ENCODE results near the gene NAA25. TPM values are rescaled to one million over a fixed set of nuclear protein-coding genes. Genes with fewer than 3 reads are reported as not detected.
A peak's percentile ranks its signal among the peaks of the same experiment; 100 is the strongest.

The NAA25 gene
- polyA plus RNA-seq, 1 of the 3 experiments (the other 2 are of a cell fraction), result 4.4 TPM

GRCh38 chr12:112116232-112117060 is 7.9 kb upstream of the NAA25 start:
- Histone ChIP-seq H4K20me1 (ENCODE audit: insufficient read depth) (no peaks in the 10 kb centered on the region), H3K36me3 (replicated peaks in 1 of 2; ENCODE audit: control insufficient read depth in 1 of 2, insufficient read depth in 2 of 2, low read length in 1 of 2) (no peaks in the 10 kb centered on the region), H3K27me3 (ENCODE audit: insufficient read depth) (no peaks in the 10 kb centered on the region), H2AFZ (ENCODE audit: low read depth) (peak overlapping the region; percentile 99), H3K4me3 (ENCODE audit: low read depth in 2 of 2, low read length in 1 of 2) (no peak overlapping the region), H3K4me1 (ENCODE audit: control insufficient read depth in 1 of 2, insufficient read depth in 2 of 2, low read depth in 1 of 2, low read length in 1 of 2) (peaks cover 10 to 12% of the 10 kb centered on the region in 2 experiments; a peak in 2 of 4 replicates), H3F3A (replicated peaks; ENCODE audit: insufficient read depth) (peaks cover 11% of the 10 kb centered on the region), H3K9me2 (no peaks in the 10 kb centered on the region), H3K9me3 (no peaks in the 10 kb centered on the region), H3K9ac (0 out of 2 replicates have a peak overlapping the region, but pooled peaks have one; percentile 9), H3K27ac (ENCODE audit: low read depth in 2 of 2, low read length in 1 of 2) (peak overlapping the region; percentile 35 to 74), H3K79me2 (ENCODE audit: insufficient read depth) (no peaks in the 10 kb centered on the region), H3K4me2 (no peak overlapping the region)
- POLR2A ChIA-PET, result interaction anchor here (0.5 to 2.3 kb wide), 4 partner anchors 9 to 268 kb away, joined by 3 to 17 read pairs (median 7); partner anchors contain the start of gene TRAFD1
- TF ChIP-seq GATA2 (CRISPR knock-in tag; IDR thresholded peaks at IDR 0.05) (no peak), POLR2AphosphoS5 (IDR thresholded peaks at IDR 0.05; ENCODE audit: low read depth, low read length) (0 out of 2 replicates have a peak, but pooled peaks have one; percentile 27), FOXJ3 (CRISPR knock-in tag; IDR thresholded peaks at IDR 0.05) (no peak), RXRA (IDR thresholded peaks at IDR 0.05; ENCODE audit: borderline replicate concordance, low read depth) (no peak), EP300 (IDR thresholded peaks at IDR 0.05; ENCODE audit: borderline replicate concordance in 1 of 2, low read depth in 1 of 2, low read length in 1 of 2) (no peak), TEAD4 (IDR thresholded peaks at IDR 0.05; ENCODE audit: borderline replicate concordance, insufficient read depth) (no peak), CHD2 (IDR thresholded peaks at IDR 0.05; ENCODE audit: low read length, partially characterized antibody) (no peak), RAD21 (IDR thresholded peaks at IDR 0.05; ENCODE audit: low read length) (0 out of 2 replicates have a peak, but pooled peaks have one; percentile 7), SMC3 (IDR thresholded peaks at IDR 0.05; ENCODE audit: low read depth, low read length) (no peak), FOSL2 (IDR thresholded peaks at IDR 0.05; ENCODE audit: borderline replicate concordance, low read depth) (no peak), MXI1 (IDR thresholded peaks at IDR 0.05; ENCODE audit: low read depth, low read length) (no peak), NFIC (IDR thresholded peaks at IDR 0.05; ENCODE audit: borderline replicate concordance) (no peak)
- TF ChIP-seq, protein P1, sequence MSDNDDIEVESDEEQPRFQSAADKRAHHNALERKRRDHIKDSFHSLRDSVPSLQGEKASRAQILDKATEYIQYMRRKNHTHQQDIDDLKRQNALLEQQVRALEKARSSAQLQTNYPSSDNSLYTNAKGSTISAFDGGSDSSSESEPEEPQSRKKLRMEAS (IDR thresholded peaks at IDR 0.05; ENCODE audit: low read depth), result no peak
- TF ChIP-seq, protein P2, sequence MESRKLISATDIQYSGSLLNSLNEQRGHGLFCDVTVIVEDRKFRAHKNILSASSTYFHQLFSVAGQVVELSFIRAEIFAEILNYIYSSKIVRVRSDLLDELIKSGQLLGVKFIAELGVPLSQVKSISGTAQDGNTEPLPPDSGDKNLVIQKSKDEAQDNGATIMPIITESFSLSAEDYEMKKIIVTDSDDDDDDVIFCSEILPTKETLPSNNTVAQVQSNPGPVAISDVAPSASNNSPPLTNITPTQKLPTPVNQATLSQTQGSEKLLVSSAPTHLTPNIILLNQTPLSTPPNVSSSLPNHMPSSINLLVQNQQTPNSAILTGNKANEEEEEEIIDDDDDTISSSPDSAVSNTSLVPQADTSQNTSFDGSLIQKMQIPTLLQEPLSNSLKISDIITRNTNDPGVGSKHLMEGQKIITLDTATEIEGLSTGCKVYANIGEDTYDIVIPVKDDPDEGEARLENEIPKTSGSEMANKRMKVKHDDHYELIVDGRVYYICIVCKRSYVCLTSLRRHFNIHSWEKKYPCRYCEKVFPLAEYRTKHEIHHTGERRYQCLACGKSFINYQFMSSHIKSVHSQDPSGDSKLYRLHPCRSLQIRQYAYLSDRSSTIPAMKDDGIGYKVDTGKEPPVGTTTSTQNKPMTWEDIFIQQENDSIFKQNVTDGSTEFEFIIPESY (IDR thresholded peaks at IDR 0.05; ENCODE audit: borderline replicate concordance, low read depth), result no peak
- TF ChIP-seq, protein P3, sequence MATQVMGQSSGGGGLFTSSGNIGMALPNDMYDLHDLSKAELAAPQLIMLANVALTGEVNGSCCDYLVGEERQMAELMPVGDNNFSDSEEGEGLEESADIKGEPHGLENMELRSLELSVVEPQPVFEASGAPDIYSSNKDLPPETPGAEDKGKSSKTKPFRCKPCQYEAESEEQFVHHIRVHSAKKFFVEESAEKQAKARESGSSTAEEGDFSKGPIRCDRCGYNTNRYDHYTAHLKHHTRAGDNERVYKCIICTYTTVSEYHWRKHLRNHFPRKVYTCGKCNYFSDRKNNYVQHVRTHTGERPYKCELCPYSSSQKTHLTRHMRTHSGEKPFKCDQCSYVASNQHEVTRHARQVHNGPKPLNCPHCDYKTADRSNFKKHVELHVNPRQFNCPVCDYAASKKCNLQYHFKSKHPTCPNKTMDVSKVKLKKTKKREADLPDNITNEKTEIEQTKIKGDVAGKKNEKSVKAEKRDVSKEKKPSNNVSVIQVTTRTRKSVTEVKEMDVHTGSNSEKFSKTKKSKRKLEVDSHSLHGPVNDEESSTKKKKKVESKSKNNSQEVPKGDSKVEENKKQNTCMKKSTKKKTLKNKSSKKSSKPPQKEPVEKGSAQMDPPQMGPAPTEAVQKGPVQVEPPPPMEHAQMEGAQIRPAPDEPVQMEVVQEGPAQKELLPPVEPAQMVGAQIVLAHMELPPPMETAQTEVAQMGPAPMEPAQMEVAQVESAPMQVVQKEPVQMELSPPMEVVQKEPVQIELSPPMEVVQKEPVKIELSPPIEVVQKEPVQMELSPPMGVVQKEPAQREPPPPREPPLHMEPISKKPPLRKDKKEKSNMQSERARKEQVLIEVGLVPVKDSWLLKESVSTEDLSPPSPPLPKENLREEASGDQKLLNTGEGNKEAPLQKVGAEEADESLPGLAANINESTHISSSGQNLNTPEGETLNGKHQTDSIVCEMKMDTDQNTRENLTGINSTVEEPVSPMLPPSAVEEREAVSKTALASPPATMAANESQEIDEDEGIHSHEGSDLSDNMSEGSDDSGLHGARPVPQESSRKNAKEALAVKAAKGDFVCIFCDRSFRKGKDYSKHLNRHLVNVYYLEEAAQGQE (IDR thresholded peaks at IDR 0.05; ENCODE audit: low read depth, low read length), result no peak
- TF ChIP-seq, protein P4, sequence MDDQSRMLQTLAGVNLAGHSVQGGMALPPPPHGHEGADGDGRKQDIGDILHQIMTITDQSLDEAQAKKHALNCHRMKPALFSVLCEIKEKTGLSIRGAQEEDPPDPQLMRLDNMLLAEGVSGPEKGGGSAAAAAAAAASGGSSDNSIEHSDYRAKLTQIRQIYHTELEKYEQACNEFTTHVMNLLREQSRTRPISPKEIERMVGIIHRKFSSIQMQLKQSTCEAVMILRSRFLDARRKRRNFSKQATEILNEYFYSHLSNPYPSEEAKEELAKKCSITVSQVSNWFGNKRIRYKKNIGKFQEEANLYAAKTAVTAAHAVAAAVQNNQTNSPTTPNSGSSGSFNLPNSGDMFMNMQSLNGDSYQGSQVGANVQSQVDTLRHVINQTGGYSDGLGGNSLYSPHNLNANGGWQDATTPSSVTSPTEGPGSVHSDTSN (IDR thresholded peaks at IDR 0.05), result no peak
- DNase-seq, result peak; percentile 82
- WGBS (ENCODE audit: low lambda C conversion rate), result 76% methylated on average over 6 of the region's 7 CpGs
- CTCF ChIA-PET, result no interaction called here

All from SK-N-SH (cell line).